Activated effector memory CD4-positive, alpha-beta T cell treated with anti-CD3 and anti-CD28 coated beads, Interleukin-2, amount 50 U/mL, for 16 hours (primary cell): ENCODE results near the gene ZMYND11.
"Not testable (repeated sequence)": the region's sequence is repeated elsewhere in the genome, so short reads cannot be mapped to it uniquely, and the experiment has no call there.

Experiments used
- DNase-seq: peaks from one replicate; pipeline ENCODE4 v3.0.0-alpha.2; 2020

The ZMYND11 gene

DNA sequence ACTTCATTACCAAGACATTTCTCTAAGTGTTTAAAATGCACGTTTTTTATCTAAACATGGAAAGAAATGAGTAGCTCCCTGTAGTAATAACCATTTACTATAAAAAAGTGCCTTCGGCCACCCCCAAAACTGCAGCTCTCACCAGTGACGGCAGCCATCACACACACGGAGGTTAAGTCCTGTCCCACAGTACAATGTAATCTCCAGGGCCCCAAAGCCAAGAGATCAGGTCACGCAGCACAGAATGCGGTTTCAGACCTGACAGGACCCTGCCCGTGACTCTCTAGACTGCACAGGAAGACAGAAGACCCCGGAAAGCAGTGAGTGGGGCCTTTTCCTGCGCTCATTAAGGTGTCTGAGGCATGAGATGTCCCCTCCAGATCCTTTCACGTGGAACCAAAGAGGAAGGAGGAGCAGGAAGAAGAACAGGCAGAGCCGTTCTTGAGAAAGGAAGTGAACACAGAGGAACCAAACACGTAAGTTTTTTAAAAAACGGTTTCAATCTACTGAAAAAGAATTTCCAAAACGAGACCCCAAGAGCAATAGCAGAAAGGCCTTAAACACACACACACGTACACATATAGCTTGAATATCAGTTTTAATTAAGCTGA lies 125.7 kb downstream of the ZMYND11 start:
- DNase-seq, result no peak

DNA sequence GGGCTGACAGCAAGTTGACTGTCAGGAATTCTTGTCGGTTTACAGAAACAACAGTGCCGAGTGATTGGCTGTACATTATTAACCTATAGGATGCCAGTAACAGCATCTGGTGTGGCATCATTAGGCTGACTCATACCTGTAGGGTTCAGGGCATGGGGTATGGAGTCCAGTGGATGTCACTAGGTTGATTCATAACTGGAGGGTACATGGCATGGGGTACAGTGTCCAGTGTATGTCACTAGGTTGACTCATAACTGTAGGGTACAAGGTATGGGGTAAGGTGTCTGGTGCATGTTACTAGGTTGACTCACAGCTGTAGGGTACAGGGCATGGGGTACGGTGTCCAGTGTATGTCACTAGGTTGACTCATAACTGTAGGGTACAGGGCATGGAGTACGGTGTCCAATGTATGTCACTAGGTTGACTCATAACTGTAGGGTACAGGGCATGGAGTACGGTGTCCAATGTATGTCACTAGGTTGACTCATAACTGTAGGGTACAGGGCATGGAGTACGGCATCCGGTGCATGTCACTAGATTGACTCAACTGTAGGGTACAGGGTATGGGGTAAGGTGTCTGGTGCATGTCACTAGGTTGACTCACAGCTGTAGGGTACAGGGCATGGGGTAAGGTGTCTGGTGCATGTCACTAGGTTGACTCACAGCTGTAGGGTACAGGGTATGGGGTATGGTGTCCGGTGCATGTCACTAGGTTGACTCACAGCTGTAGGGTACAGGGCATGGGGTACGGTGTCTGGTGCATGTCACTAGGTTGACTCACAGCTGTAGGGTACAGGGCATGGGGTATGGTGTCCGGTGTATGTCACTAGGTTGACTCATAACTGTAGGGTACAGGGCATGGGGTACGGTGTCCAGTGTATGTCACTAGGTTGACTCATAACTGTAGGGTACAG lies 129.2 kb downstream of the ZMYND11 start:
- not testable (repeated sequence) for DNase-seq

DNA sequence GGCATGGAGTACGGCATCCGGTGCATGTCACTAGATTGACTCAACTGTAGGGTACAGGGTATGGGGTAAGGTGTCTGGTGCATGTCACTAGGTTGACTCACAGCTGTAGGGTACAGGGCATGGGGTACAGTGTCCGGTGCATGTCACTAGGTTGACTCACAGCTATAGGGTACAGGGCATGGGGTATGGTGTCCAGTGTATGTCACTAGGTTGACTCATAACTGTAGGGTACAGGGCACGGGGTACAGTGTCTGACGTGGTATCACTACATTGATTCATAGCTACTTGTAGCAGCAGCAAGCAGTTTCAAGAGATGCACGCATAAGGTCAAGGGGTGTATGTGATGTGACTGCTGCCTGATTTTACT lies 129.8 kb downstream of the ZMYND11 start:
- DNase-seq, result not testable (repeated sequence)

- not testable (repeated sequence) for DNase-seq
Measured at GRCh38 chr10:265816-266588, 130.7 kb downstream of the ZMYND11 start.

DNA sequence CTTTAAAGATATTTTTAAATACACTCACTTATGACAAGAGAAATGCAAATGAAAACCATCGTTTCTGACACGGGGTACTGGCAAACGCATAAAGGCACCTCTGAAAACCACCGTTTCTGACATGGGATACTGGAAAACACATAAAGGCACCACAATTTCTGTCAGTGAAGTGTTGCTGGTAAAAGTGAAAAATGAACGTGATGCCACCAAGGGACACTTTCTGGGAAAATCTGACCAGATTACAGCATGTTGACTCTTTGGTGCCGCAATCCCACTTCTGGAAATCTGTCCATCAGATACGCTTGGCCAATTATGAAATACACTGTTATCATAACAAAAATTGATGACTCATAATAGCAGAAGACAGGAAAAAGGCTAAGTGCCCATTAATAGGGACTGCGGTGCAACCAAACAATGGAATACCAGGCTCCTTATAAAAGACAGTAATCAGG lies 131.7 kb downstream of the ZMYND11 start:
- DNase-seq, result no peak

GRCh38 chr10:267705-268104 lies 132.4 kb downstream of the ZMYND11 start:
- DNase-seq, result no peak

DNA sequence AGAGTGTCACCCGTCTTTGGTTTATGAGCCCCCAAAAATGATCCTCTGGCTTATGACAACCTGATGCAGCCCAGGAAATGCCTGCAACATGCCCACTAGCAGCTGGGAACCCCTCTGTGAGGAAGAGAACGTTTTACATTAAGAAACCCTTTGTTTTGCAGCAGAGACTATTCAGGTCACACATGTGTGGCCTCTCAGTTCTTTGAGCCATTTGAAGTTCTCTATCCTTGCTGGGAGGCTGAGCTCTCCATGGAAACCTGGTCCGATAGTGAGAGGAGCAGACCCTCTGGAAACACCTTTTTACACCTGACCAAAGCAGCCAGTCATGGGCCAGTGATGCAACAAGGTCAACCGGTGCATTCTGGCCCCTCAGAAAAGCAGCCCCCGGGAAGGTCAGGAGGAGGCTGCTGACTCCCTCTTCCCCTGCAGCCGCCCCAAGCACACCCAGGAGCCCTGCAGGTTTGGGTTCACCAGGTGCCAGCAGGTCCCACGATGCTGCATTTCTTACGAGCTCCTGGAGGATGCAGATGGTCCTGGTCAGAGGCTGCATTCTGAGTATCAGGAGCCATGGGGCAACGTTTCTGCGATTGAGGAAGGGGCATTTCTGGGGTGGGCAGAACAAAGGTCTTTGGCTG lies 134.3 kb downstream of the ZMYND11 start:
- no peak for DNase-seq

- DNase-seq, result no peak
Measured at GRCh38 chr10:271201-271600, 135.9 kb downstream of the ZMYND11 start.

DNA sequence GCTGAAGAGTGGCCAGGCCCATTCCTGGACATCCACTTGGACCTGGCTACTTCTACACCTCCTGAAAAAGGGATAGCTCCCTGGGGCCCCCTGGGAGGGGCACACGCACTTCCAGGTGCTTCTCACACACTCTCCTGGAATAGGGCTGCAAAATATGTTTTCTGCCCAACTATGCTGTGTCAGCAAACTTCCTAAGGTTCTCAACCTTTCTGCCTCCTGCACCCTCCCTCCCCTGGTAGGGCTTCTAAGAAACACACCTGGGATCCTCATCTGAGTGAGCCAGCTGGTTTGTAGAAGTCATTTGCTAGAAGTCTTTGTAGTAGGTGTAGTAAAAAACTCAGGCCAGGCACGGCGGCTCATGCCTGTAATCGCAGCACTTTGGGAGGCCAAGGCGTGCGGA lies 136.5 kb downstream of the ZMYND11 start:
- no peak for DNase-seq

DNA sequence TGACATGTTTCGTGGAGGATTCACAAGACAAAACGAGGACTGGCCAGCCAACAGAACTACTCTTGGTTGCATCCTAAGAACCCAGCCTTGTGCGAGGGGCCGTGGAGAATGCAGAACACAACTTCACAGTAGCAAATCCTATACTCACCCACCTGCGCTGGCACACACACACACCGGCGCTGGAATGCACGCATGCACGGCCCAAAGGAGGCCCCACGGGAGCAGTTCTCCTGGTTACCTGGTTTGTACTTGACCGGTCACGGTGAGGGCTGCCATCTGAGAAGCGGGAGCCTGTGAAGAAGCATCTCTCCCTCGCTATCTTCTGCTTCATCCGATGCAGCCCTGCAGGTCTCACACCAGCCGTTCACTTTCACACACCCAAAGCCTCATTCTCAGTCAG lies 137.8 kb downstream of the ZMYND11 start:
- no peak for DNase-seq

DNA sequence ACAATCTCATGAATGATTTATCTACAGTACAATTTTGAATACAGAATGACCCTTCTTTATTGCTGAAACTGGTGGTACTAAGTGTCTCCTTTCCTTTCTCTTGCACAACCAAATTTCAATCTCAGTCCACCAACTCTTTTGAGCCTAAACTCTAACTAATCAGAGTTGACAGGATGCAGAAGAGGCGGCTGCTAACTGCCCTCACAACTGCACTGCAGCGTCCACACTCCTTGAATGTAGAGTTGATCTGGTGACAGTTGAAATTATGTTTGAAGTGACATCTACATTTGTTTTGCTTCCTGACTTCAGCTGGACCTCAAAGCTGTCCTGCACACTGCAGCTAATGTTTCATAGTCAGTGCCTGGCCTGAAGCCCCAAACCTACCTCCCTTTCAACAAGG lies 139.6 kb downstream of the ZMYND11 start:
- no peak for DNase-seq

- no peak for DNase-seq
Measured at GRCh38 chr10:275680-276079, 140.4 kb downstream of the ZMYND11 start.

DNA sequence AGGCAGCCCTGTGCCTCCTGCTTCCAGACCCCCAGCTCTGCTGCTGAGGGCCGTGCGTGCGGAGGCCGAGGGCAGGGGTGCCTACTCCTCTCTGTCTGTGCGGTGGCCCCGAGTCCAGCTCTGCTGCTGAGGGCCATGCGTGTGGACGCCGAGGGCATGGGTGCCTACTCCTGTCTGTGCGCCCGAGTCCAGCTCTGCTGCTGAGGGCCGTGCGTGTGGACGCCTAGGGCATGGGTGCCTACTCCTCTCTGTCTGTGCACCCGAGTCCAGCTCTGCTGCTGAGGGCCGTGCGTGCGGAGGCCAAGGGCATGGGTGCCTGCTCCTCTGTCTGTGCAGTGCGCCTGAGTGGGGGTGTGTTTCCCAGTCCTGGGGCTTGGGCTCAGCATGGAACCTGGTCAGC lies 142.7 kb downstream of the ZMYND11 start:
- DNase-seq, result no peak

DNA sequence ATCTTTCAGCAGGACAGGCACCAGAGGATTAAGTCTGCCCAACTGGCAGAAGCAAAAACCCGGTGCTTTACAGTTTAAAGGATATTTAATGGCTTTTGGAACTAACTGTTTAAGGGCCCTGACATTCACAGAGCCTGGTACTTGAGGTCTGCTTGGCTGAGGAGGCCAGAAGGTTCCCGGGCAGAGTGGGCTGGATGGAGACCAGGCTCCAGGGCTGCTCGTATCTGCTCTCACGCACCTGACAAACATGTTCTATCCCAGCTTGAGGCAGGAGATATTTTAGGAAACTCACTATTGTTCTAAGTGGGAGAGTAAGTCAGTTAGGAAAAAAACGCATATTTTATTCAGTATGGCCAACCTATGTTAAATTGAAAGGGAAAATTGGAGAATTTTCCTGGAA lies 143.5 kb downstream of the ZMYND11 start:
- DNase-seq, result no peak

DNA sequence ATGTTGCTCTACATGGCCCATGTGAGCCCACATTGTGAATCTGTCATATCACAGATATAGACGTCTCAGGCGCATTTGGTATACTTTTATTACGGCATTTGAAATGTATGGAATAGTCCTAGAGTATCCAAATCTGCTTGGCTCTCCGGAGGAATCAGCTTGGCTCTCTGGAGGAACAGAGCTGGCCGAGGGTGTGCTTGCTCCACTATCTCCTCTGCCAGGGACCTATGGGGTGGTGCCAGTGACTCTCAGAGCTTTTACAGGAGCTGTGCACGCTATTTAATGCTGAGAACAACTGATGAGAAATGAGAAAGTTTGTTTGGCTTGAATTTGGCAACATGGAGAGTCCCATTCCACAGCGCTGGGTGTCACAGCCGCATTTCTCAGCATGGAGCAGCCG lies 144.0 kb downstream of the ZMYND11 start:
- no peak for DNase-seq

- no peak for DNase-seq
Measured at GRCh38 chr10:279655-280054, 144.4 kb downstream of the ZMYND11 start.

DNA sequence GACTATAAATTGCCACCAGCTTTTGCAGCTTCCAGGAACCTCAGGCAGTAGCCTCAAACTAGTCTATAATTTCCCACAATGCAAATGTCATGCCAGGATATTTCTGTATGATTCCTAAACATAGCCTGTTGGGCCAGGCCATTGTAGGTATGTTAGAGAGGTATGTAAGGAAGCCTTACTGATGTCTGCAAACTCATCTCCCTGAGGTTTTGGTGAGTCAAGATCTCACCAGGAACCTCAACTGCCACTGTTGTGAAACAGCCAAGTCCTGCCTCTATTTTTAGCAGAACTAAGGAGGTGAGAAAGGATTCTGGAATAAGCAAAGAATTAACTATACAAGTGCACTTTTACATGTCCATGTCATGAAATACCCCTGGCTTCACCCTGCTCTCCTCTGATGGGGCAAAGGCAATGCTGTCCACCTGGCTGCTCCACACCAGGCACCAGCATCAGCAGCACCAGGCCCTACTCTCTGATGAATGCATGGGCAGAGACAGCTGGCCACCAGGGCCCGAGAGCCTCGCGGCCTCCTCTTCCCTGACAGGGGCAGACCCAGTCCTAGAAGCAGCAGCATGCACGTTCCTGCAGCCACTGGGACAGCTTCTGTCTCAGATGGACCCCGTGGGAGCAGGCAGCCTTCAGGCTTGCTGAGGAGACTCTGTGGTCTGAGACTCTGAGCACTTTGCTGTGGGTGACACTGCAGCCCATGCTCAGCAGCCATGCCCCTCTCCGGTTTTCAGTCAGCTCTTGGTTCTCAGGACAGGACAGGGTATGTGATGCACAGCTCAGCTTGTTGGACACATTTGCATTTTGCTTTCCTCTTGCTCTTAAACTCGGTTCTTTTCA lies 147.3 kb downstream of the ZMYND11 start:
- no peak for DNase-seq

- no peak for DNase-seq
Measured at GRCh38 chr10:283140-283479, 147.9 kb downstream of the ZMYND11 start.

GRCh38 chr10:283916-284356 lies 148.7 kb downstream of the ZMYND11 start:
- DNase-seq, result peak; percentile 79

DNA sequence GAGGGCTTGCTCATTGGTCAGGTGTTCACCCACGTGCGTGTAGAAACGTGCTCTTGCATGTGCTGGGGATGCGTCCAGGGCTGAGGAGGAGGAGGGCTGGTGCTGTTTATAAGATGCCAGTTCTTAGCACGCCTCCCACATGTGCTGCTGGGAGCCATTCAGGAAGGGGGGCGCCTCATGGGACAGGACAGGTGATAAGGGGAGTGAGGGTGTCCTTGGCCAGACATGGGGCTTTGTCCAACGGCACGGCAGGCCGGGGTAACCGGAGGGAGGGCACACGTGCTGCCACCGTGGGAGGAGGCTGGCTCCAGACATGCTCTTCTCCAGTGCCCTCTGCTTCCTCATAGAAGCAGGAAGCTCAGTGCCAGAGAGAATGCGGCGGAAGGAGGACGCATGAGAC lies 150.0 kb downstream of the ZMYND11 start:
- DNase-seq, result no peak

DNA sequence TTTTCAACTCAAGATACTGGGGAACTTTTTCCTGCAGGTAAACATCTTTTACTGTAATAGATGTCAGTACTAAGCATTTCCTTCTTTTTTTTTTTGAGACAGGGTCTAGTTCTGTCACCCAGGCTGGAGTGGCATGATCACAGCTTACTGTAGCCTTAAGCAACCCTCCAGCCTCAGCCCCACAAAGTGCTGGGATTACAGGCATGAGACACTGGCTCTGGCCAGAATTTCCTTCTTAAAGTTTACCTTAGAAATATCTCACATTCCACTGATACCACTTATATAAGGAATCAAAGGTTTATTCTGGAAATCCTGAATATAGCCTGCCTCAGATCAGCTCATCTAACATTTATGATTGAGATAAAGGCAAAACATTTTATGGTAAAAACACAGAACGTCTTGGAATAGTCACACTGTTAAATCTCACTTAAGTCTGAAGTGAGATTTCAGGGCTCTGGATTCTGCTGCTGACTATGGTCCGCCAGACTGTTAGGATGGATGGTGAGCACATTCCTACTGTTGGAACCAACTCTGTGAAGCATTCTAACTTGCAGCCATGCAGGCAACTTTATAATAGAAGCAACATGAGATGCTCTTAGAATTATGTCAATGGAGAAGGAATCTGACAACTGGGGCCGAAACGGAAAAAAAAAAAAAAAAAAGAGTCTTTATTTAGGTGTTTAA lies 151.9 kb downstream of the ZMYND11 start:
- no peak for DNase-seq

GRCh38 chr10:287814-288213 lies 152.6 kb downstream of the ZMYND11 start:
- no peak for DNase-seq
